Measurements from ENCODE around the gene IMMP2L. TPM values are rescaled to one million over a fixed set of nuclear protein-coding genes. Genes with fewer than 3 reads are reported as not detected.

The IMMP2L gene
- total and polyA plus RNA-seq, 2 donors (not counting 3 experiments of a cell fraction or from before 2014, with no cell fraction given): 9.9 to 11.8 TPM

DNA sequence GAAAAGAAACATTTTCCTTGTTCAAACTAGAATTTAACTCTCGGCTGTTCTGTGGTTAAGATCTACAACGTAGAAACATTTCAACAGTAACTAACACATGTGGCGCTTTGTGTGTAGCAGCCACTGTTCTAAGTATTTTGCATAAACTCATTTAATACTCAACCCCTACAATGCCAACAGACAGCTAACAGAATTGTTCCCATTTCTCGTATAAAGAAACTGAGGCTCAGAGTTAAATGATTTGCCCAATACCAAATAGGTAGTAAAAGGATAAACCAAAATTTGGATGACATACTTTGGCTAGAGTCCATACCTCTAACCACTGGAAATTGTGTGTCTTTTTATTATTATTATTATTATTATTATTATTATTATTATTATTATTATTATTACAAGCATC lies 543.8 kb downstream of the IMMP2L start:
- H3K9me3 ChIP-seq (replicated peaks; ENCODE audit: control insufficient read depth, insufficient read depth, low read length): no peaks in the 10 kb centered on the region
- no peaks in the 10 kb centered on the region for H3K79me2 ChIP-seq (ENCODE audit: control insufficient read depth, insufficient read depth, low read length)
- no peak for TF ChIP-seq POLR2A (IDR thresholded peaks at IDR 0.05; ENCODE audit: low read depth, low read length)
- TF ChIP-seq POLR2AphosphoS5 (IDR thresholded peaks at IDR 0.05; ENCODE audit: insufficient read depth, low read depth, low read length): no peak
- TF ChIP-seq MYC (IDR thresholded peaks at IDR 0.05; ENCODE audit: low read depth, low read length): no peak
- ChIA-PET CTCF (no interaction called here), POLR2A (no interaction called here)
- no peak for DNase-seq (ENCODE audit: low read depth, low spot score)
- H3K27me3 ChIP-seq (ENCODE audit: control insufficient read depth in 2 of 2, insufficient read depth in 2 of 2, low read length in 2 of 2): no peaks in the 10 kb centered on the region
- H3K4me3 ChIP-seq (replicated peaks in 1 of 3; ENCODE audit: insufficient read depth in 1 of 3, low read depth in 1 of 3, low read length in 3 of 3): no peak overlapping the region
- no peak overlapping the region for H2AFZ ChIP-seq (ENCODE audit: low read depth, low read length)
- no peaks in the 10 kb centered on the region for H4K20me1 ChIP-seq (replicated peaks; ENCODE audit: control insufficient read depth, extremely low read depth, insufficient read depth, low read length)
- no peak for FAIRE-seq
- no peaks in the 10 kb centered on the region for H3K9me1 ChIP-seq (replicated peaks; ENCODE audit: control insufficient read depth, extremely low read depth, insufficient read depth, low read length)
- dilution Hi-C loops (cut with MboI; ENCODE audit: extremely low pct_ligation_motif_present, low sequenced_read_pairs): no loop called here
- intact Hi-C loops (cut with micrococcal nuclease): no loop called here
- H3K9ac ChIP-seq (replicated peaks; ENCODE audit: extremely low read depth, insufficient read depth, low read length): no peak overlapping the region
- H3K4me2 ChIP-seq (ENCODE audit: insufficient read depth, low read length): no peak overlapping the region
- BruUV-seq (replicated peaks): no TSS peak
- no peaks in the 10 kb centered on the region for H3K4me1 ChIP-seq (ENCODE audit: control insufficient read depth, extremely low read depth, insufficient read depth, low read length)
- no peaks in the 10 kb centered on the region for H3K36me3 ChIP-seq (ENCODE audit: control insufficient read depth in 2 of 2, extremely low read depth in 1 of 2, insufficient read depth in 2 of 2, low read length in 2 of 2)
- H3K27ac ChIP-seq (ENCODE audit: insufficient read depth, low read depth, low read length): no peak overlapping the region

- no peaks in the 10 kb centered on the region for H3K79me2 ChIP-seq (ENCODE audit: control insufficient read depth, insufficient read depth, low read length)
- H4K20me1 ChIP-seq (replicated peaks; ENCODE audit: control insufficient read depth, extremely low read depth, insufficient read depth, low read length): no peaks in the 10 kb centered on the region
- H3K4me3 ChIP-seq (replicated peaks in 1 of 3; ENCODE audit: insufficient read depth in 1 of 3, low read depth in 1 of 3, low read length in 3 of 3): no peak overlapping the region
- POLR2A ChIA-PET: no interaction called here
- no TSS peak for BruUV-seq (replicated peaks)
- H3K9me1 ChIP-seq (replicated peaks; ENCODE audit: control insufficient read depth, extremely low read depth, insufficient read depth, low read length): no peaks in the 10 kb centered on the region
- H3K27ac ChIP-seq (ENCODE audit: insufficient read depth, low read depth, low read length): no peak overlapping the region
- no peaks in the 10 kb centered on the region for H3K9me3 ChIP-seq (replicated peaks; ENCODE audit: control insufficient read depth, insufficient read depth, low read length)
- CTCF ChIA-PET: no interaction called here
- H3K4me1 ChIP-seq (ENCODE audit: control insufficient read depth, extremely low read depth, insufficient read depth, low read length): no peaks in the 10 kb centered on the region
- TF ChIP-seq FOS (IDR thresholded peaks at IDR 0.05; ENCODE audit: borderline replicate concordance, insufficient read depth, low read length) (no peak), MYC (IDR thresholded peaks at IDR 0.05; ENCODE audit: low read depth, low read length) (no peak), JUN (IDR thresholded peaks at IDR 0.05; ENCODE audit: borderline replicate concordance, insufficient read depth, insufficient read length, low read depth) (no peak), GATA2 (IDR thresholded peaks at IDR 0.05; ENCODE audit: insufficient read depth, insufficient read length, low read depth, low read length) (no peak), POLR2A (IDR thresholded peaks at IDR 0.05; ENCODE audit: low read depth, low read length) (no peak), EZH2 (IDR thresholded peaks at IDR 0.05; ENCODE audit: borderline replicate concordance, low read depth, low read length, severe bottlenecking) (no peak), MAX (IDR thresholded peaks at IDR 0.05; ENCODE audit: insufficient read depth, insufficient read length) (no peak), POLR2AphosphoS5 (IDR thresholded peaks at IDR 0.05; ENCODE audit: insufficient read depth, low read depth, low read length) (no peak)
- TF ChIP-seq, protein P1, sequence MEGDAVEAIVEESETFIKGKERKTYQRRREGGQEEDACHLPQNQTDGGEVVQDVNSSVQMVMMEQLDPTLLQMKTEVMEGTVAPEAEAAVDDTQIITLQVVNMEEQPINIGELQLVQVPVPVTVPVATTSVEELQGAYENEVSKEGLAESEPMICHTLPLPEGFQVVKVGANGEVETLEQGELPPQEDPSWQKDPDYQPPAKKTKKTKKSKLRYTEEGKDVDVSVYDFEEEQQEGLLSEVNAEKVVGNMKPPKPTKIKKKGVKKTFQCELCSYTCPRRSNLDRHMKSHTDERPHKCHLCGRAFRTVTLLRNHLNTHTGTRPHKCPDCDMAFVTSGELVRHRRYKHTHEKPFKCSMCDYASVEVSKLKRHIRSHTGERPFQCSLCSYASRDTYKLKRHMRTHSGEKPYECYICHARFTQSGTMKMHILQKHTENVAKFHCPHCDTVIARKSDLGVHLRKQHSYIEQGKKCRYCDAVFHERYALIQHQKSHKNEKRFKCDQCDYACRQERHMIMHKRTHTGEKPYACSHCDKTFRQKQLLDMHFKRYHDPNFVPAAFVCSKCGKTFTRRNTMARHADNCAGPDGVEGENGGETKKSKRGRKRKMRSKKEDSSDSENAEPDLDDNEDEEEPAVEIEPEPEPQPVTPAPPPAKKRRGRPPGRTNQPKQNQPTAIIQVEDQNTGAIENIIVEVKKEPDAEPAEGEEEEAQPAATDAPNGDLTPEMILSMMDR (IDR thresholded peaks at IDR 0.05; ENCODE audit: extremely low read depth in 1 of 2, insufficient read depth in 1 of 2, low read depth in 1 of 2, low read length in 2 of 2): no peak
- H3K27me3 ChIP-seq (ENCODE audit: control insufficient read depth in 2 of 2, insufficient read depth in 2 of 2, low read length in 2 of 2): no peaks in the 10 kb centered on the region
- no peaks in the 10 kb centered on the region for H3K36me3 ChIP-seq (ENCODE audit: control insufficient read depth in 2 of 2, extremely low read depth in 1 of 2, insufficient read depth in 2 of 2, low read length in 2 of 2)
- no peak for FAIRE-seq
- no peak overlapping the region for H3K9ac ChIP-seq (replicated peaks; ENCODE audit: extremely low read depth, insufficient read depth, low read length)
- dilution Hi-C loops (cut with MboI; ENCODE audit: extremely low pct_ligation_motif_present, low sequenced_read_pairs) (no loop called here), intact Hi-C loops (cut with micrococcal nuclease) (no loop called here)
- H2AFZ ChIP-seq (ENCODE audit: low read depth, low read length): no peak overlapping the region
- no peak for DNase-seq (ENCODE audit: low read depth, low spot score)
- no peak overlapping the region for H3K4me2 ChIP-seq (ENCODE audit: insufficient read depth, low read length)
Measured at GRCh38 chr7:111014079-111014478, 548.2 kb downstream of the IMMP2L start.
